HG03280 (cell line): Measurements from ENCODE around the gene SLC35A3.

Source experiments
- ATAC-seq: cut with Tn5 transposase; IDR thresholded peaks from one replicate; pipeline ENCODE4 v1.9.1; 2021; ENCODE audit warnings: mild to moderate bottlenecking, moderate library complexity; ENCODE audit not compliant: unreplicated experiment

SLC35A3 gene

DNA sequence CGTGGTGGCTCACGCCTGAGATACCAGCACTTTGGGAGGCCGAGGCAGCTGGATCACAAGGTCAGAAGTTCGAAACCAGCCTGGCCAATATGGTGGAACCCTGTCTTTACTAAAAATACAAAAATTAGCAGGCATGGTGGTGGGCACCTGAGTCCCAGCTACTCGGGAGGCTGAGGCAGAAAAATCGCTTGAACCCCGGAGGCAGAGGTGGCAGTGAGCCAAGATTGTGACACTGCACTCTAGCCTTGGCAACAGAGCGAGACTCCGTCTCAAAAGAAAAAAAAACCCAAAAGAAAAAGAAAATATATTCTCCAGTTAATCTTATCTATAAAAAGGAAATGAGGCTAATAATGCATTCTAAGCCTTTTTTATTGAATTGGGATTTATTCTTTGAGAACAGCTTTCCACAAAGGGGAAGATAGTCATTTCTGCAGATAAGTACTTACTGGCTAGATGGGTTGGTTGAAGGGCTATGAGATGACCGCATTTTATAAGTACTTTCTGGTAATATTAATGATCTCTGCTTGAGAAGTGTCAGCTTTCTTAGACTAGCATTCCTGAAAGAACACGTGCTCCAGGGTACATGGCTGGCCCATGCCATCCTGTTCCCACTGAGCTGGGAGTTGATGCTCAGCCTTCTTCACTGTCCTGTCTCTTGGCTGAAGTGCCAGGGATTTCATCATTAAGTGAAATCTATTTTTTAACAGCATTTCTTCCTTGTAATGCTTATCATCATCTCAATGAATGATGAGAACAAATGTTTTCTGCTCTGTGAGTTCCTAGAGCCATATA, 105.0 kb downstream of the SLC35A3 start:
- no peak for ATAC-seq

DNA sequence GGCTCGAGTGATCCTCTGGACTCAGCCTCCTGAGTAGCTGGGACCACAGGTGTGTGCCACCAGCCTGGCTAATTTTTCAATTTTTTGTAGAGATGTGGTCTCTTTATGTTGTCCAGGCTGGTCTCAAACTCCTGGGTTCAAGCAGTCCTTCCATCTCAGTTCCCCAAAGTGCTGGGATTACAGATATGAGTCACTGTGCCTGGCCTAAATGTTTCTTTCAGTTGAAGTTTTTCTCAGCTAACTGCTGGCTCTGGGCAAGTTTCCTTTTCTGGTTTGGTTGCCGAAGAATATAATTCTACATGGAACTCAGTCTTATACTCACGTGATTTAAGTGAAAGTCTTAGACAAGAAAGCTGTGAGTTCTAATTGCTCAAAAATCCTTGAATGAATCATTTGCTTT, 106.0 kb downstream of the SLC35A3 start:
- peak; percentile 42 for ATAC-seq

DNA sequence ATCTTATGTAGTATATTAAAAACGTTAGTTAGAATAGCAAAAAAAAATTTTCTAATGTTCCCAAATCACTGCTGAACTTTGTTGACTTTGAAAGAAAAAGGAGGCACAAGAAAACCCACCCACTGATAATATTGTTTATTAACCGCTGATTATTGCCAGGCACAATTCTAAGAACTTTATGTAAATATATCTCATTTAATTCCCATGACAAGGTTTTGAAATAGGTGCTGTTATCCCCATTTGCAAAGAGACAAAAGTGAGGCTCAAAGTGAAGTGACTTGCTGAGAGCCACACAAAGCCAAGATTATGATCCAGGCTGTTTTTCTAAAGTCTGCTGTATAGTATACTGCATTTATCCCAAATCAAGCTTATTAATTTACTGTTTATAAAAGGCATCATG, 106.5 kb downstream of the SLC35A3 start:
- no peak for ATAC-seq

DNA sequence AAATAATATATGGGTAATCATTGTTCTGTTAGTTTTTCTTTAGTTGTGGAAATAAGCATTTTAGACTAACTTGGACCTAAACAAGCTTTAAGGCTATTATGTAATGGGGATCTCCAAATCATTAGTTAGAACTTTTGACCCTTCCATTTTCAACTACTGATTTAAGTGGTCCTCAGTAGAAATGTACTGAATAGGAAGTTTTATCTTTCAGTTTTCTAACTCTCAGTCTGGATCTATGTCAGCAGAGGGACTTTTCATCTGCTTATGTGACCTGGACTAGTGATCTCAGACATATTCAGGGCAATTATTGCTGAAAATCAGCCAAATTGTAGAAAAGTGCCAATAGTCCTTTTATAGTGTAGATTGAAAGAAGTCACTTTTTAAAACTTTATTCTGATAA, 106.9 kb downstream of the SLC35A3 start:
- peak; percentile 67 for ATAC-seq

DNA sequence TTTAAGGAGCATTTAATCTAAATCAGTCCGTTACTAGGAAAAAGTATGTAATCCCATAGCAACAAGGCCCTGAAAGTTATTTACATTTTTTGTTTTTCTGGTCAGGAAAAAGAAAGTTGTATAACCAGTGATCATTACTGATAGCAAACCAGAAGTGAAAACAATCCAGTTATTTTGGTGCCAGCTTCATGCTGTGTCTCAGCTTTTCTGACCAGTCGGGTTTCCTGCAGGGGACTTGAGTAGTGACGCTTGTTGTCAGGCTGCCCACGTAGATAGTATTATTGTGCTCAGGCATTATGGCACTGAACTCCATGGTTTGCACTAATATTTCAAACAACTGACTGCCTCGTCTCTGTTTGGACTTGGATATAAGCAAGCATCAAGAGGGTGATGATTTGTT, 107.7 kb downstream of the SLC35A3 start:
- peak; percentile 69 for ATAC-seq

DNA sequence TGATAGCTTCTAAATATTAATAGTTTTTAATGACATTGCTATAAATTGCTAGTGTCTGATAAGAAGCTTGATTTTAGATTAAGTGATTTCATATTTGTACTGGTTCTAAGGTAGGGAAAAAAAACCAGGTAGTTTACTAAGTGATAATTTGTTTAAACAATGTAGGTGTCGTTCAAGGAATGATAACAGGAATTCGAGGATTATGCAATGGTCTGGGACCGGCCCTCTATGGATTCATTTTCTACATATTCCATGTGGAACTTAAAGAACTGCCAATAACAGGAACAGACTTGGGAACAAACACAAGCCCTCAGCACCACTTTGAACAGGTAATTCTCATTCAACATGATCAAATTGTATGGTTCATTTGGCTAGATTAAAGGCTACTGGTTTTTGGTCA, 110.5 kb downstream of the SLC35A3 start:
- no peak for ATAC-seq
